Nephron (organoid): ENCODE data around the gene WDTC1.

Experiments
- H3K27ac Mint-ChIP-seq, 3 experiments: 2 replicates each; pipeline ENCODE4 v1.8.0; 2020; ENCODE audit warnings: mixed read lengths in 3 of 3, mild to moderate bottlenecking in 2 of 3, moderate library complexity in 1 of 3
- H3K27me3 Mint-ChIP-seq: 2 replicates; pipeline ENCODE4 v1.8.0; 2021; ENCODE audit warnings: low read depth, mild to moderate bottlenecking, moderate library complexity, mixed read lengths
- H3K36me3 Mint-ChIP-seq: 2 replicates; pipeline ENCODE4 v1.8.0; 2020; ENCODE audit warnings: low read depth, mixed read lengths
- H3K4me1 Mint-ChIP-seq: 2 replicates; pipeline ENCODE4 v1.8.0; 2020; ENCODE audit warnings: mixed read lengths
- H3K4me3 Mint-ChIP-seq, 3 experiments: 2 replicates each; pipeline ENCODE4 v1.8.0; 2020; ENCODE audit warnings: mild to moderate bottlenecking in 3 of 3, mixed read lengths in 3 of 3, moderate library complexity in 2 of 3
- H3K9me3 Mint-ChIP-seq: 2 replicates; pipeline ENCODE4 v1.8.0; 2020; ENCODE audit warnings: mixed read lengths
- TF ChIP-seq, protein P1 (sequence below), 3 experiments: fragments of 200-600 bp; sonication (generic); IDR thresholded peaks; one replicate each; pipeline ENCODE4 v1.5.0; 2021; ENCODE audit warnings: antibody characterized with exemption in 3 of 3; ENCODE audit not compliant: unreplicated experiment in 3 of 3

WDTC1 gene

DNA sequence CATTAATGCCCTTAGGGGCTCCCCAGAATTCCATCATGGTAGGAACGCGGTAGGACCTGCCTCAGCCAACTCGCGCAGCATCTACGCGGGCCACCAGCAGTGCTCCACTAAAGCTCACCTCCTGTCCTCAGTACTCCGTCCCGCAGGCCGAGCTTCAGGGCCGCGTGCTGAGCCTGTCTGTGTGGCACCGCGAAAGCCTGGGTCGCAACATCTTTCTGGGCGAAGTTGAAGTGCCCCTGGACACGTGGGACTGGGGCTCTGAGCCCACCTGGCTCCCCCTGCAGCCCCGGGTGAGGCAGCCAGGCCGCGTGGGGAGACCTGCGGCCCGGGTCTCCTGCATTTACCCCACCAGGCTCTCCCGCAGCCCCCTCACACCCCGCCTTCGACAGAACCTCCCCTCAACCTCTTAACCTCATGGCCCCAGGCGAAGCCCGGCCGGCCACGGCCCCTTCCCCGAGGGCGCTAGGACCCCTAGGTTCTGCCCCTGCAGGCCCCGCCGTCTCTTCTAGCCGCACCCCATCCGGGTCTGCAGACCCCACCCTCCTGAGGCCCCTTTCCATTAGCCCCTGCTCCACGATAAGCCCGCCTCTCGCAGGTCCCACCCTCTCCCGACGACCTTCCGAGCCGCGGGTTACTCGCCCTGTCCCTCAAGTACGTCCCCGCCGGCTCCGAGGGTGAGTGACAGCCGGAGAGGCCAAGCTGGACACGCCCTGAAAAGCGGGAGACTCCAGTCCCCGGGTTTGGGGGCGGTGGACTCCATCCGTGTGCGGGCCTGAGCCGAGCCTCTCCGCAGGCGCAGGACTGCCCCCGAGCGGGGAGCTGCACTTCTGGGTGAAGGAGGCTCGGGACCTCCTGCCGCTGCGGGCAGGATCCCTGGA, 116.5 kb downstream of the WDTC1 start:
- TF ChIP-seq, protein P1, sequence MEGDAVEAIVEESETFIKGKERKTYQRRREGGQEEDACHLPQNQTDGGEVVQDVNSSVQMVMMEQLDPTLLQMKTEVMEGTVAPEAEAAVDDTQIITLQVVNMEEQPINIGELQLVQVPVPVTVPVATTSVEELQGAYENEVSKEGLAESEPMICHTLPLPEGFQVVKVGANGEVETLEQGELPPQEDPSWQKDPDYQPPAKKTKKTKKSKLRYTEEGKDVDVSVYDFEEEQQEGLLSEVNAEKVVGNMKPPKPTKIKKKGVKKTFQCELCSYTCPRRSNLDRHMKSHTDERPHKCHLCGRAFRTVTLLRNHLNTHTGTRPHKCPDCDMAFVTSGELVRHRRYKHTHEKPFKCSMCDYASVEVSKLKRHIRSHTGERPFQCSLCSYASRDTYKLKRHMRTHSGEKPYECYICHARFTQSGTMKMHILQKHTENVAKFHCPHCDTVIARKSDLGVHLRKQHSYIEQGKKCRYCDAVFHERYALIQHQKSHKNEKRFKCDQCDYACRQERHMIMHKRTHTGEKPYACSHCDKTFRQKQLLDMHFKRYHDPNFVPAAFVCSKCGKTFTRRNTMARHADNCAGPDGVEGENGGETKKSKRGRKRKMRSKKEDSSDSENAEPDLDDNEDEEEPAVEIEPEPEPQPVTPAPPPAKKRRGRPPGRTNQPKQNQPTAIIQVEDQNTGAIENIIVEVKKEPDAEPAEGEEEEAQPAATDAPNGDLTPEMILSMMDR (IDR thresholded peaks at IDR 0.05; ENCODE audit: unreplicated experiment in 3 of 3) = no peak
- peak overlapping the region in 1 of 3 experiments; percentile 44 for H3K27ac Mint-ChIP-seq
- no peaks in the 10 kb centered on the region for H3K9me3 Mint-ChIP-seq
- H3K36me3 Mint-ChIP-seq = peaks cover 5% of the 10 kb centered on the region
- H3K4me1 Mint-ChIP-seq = no peaks in the 10 kb centered on the region
- H3K4me3 Mint-ChIP-seq = peak overlapping the region; percentile 74 to 80 (median 74)
- H3K27me3 Mint-ChIP-seq = peaks cover 29% of the 10 kb centered on the region

DNA sequence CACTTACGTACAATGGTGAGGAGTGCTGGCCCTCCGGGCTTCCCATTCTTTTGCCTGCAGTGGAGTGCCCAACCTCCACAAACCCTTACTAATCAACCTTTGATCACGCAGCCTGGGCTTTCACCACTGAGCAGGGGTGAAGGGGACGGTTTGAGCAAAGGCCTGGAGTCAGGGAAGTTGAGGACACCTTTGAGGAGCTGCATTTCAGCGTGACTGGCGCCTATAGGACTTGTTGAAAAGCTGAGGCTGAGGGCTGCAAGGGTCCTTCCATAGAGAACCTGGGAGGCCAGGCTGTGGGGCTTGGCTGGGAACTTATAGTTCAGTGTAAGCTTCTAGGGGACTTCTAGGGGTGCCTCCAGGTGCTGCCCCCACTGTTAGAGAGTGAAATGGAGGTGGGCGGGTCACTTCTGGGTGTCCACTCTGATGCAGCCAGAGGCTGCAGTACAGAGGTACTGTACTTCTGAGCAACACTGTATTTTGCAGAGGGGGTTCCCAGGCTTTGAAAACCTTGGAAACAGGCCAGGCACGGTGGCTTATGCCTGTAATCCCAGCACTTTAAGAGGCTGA, 117.2 kb downstream of the WDTC1 start:
- peak overlapping the region; percentile 74 to 80 (median 74) for H3K4me3 Mint-ChIP-seq
- TF ChIP-seq, protein P1 (IDR thresholded peaks at IDR 0.05; ENCODE audit: unreplicated experiment in 3 of 3) = no peak
- peaks cover 5% of the 10 kb centered on the region for H3K36me3 Mint-ChIP-seq
- H3K4me1 Mint-ChIP-seq = no peaks in the 10 kb centered on the region
- peaks cover 29% of the 10 kb centered on the region for H3K27me3 Mint-ChIP-seq
- peak overlapping the region in 2 of 3 experiments; percentile 19 to 44 for H3K27ac Mint-ChIP-seq
- no peaks in the 10 kb centered on the region for H3K9me3 Mint-ChIP-seq

DNA sequence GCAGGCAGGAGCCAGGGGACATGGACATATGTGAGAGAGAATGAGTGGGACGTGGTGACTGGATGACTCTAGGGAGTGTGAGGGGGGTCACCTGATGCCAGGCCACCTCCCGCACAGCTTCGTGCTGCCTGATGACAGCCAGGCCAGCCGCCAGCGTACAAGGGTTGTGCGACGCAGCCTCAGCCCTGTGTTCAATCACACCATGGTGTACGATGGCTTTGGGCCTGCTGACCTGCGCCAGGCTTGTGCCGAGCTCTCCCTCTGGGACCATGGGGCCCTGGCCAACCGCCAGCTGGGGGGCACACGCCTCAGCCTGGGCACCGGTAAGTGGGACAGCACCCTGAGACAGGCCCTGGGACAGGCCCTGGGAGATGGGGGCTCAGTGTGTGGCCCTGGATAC, 118.7 kb downstream of the WDTC1 start:
- no peaks in the 10 kb centered on the region for H3K4me1 Mint-ChIP-seq
- H3K27ac Mint-ChIP-seq = no peak overlapping the region
- TF ChIP-seq, protein P1 (IDR thresholded peaks at IDR 0.05; ENCODE audit: unreplicated experiment in 3 of 3) = no peak
- no peaks in the 10 kb centered on the region for H3K9me3 Mint-ChIP-seq
- peaks cover 23% of the 10 kb centered on the region for H3K27me3 Mint-ChIP-seq
- no peak overlapping the region for H3K4me3 Mint-ChIP-seq
- peaks cover 5% of the 10 kb centered on the region for H3K36me3 Mint-ChIP-seq

DNA sequence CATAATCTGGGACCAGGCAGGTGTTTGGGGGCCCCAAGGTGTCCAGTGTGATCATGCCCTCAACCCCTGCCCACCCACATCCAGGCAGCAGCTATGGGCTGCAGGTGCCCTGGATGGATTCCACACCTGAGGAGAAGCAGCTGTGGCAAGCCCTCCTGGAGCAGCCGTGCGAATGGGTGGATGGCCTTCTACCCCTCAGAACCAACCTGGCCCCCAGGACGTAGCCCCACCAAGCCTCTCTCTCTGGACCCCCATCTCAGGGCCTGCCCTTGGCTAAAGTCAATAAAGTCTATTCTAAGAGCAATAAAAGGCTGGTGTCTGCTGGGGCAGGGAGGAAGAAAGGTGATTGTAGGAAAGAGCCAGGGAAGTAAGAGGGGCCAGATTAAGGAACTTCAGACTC, 119.2 kb downstream of the WDTC1 start:
- H3K4me3 Mint-ChIP-seq = no peak overlapping the region
- no peak overlapping the region for H3K27ac Mint-ChIP-seq
- H3K36me3 Mint-ChIP-seq = peaks cover 5% of the 10 kb centered on the region
- no peaks in the 10 kb centered on the region for H3K9me3 Mint-ChIP-seq
- TF ChIP-seq, protein P1 (IDR thresholded peaks at IDR 0.05; ENCODE audit: unreplicated experiment in 3 of 3) = no peak
- H3K27me3 Mint-ChIP-seq = peaks cover 21% of the 10 kb centered on the region
- H3K4me1 Mint-ChIP-seq = no peaks in the 10 kb centered on the region

DNA sequence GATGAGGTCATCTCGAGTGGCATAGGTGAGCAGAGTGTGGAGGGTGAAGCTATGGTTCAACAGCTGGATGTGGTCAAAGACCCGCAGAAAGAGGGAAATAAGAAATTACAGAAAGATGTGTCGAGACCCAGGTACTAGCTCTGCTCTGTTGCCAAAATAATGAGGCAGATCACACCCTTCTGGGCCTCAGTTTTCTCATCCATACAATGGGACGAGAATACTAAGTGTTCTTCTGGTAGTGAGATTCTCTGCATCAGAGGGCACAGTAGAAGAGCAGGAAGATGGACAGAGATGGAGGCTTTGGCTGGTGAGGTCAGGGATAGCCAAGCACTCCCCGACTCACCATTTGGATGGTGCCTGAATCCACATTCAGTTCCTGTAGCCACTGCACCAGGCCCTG, 121.3 kb downstream of the WDTC1 start:
- Mint-ChIP-seq H3K27me3 (peaks cover 33% of the 10 kb centered on the region), H3K4me3 (no peak overlapping the region)

More for the DNA sequence above, 121.3 kb downstream of the WDTC1 start:
- TF ChIP-seq, protein P1 (IDR thresholded peaks at IDR 0.05; ENCODE audit: unreplicated experiment in 3 of 3) = no peak
- peaks cover 8% of the 10 kb centered on the region for H3K36me3 Mint-ChIP-seq
- no peaks in the 10 kb centered on the region for H3K9me3 Mint-ChIP-seq
- H3K27ac Mint-ChIP-seq = no peak overlapping the region
- H3K4me1 Mint-ChIP-seq = peaks cover 7% of the 10 kb centered on the region
